ENCODE results near the gene IL12B.
A peak's percentile ranks its signal among the peaks of the same experiment; 100 is the strongest.
"Not testable (repeated sequence)": the region's sequence is repeated elsewhere in the genome, so short reads cannot be mapped to it uniquely, and the experiment has no call there.

Gene IL12B

DNA sequence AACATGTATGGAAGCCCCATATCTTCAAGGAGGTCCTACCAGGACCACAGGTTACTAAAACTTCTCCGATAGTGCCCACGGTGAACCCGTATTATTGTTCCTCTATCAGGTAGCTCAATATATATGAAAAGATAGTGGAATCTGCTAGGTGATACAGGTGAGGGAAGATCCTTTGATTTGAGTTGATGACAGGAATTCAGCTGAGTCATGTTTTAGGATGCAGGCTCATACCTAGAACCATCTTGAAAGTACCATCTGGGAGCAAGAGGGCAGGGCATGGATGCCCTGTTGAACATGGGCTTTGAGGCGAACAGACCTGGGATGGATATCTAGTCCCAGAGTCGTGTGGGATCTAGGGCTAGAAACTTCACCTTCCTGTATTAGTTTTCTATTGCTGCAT is 35.4 kb downstream of the IL12B start:
- DNase-seq (ENCODE audit: low spot score) = no peak

DNA sequence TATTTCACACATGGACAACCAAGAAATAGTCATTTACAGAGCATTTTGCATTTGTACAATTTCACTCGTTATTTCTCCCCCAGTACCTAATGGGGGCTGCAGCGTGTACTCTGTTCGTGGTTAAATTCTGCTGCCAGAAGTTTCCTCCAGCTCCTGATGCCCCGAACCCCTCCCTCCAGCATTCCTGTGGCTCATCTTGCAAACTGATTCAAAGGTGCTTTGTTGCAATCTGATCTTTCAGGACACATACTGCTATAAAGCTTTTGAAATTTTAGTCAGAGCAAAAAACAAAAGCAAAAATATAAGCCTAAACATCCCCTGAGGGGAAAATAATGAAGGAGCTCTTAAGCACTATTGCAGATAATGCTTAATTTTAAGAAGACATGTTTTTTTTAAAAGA is 39.5 kb downstream of the IL12B start:
- DNase-seq (ENCODE audit: low spot score) = no peak

DNA sequence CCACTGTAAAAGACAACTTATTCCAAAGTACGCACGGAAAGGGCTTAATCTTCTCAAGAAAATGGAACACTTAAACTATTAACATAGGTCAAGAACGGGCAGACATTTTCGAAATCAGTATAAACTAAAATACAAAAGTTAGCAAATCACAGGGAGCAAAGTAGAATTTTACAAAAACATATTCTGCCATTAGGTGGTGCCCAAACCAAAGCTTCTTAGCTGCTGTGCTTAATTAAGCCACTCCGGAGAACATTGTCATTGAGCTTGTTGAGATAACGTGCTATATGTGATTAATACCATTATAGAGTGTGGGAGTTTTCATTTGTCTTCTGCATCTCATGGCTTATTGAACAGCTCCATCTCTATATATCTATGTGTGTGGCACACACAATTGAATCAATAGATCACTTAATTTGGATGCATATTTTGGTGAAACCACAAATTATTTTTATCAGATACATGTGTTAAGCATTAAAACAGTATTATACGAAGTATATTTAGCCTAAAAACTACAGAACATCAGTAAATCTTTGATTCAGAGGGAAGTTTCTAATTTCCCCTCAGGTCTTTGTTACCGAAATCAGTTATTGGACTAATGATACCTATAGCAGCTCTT is 43.8 kb downstream of the IL12B start:
- peak; percentile 31 for DNase-seq (ENCODE audit: low spot score)

DNA sequence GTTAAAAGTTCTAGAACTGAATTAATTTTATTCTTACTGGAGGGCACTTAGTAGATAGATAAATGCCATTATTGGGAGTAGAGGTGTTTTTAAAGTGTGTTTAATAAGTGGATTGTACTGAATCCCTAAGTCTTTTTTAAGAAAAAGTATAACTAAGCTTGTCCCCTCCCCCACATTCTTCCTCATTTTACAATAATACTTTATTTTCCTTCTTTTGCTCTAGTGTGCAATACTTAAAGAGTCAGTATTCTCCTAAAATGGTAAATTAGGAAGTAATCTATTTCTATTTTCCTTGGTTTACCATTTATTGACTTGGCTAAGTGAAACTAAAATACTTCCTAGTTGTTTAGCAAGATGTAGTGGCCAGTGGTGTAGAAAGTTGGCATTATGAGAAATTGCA is 55.6 kb downstream of the IL12B start:
- no peak for DNase-seq (ENCODE audit: low spot score)

DNA sequence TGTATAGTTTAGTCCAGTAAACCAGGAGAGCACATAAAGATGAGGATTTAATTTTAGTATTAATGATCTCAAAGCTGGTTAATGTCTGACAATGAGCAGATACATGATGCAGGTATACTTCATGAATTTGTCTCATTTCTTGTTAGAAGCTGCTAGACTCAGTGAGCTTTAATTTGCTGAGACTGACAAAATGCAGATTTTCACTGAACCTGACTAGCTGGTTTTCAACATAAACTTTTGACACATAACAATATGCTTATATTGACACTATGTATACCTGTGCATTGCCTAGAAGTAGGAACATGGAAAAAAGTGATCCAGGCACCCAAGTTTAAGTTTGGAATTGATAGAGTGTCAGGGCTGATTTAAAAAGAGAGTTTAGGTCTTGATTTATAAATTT is 56.4 kb downstream of the IL12B start:
- no peak for DNase-seq (ENCODE audit: low spot score)

DNA sequence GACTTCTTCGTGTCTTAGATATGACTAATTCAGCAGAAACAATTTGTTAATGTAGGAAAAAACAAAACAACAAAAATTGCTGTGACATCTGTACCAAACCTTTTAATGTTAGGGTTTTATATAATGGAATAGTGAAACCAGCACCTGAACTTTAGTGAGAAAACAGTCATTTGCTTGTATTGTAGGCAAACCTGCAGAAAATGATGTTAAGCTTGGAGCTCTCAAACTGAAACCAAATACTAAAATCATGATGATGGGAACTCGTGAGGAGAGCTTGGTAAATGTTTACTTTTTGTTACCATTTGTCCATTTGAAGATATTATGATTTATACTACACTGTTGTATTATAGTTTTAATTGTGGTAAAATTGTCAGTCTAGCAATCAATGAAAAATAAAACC is 60.6 kb downstream of the IL12B start:
- no peak for DNase-seq (ENCODE audit: low spot score)

DNA sequence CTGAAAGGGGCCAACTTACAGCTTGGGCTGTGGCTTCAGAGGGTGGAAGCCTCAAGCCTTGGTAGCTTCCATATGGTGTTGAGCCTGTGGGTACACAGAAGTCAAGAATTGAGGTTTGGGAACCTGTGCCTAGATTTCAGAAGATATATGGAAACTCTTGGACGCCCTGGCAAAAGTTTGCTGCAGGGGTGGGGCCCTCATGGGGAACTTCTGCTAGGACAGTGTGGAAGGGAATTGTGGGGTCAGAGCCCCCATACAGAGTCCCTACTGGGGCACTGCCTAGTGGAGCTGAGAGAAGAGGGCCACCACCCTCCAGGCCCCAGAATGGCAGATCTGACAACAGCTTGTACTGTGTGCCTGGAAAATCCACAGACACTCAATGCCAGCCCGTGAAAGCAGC is 63.5 kb downstream of the IL12B start:
- not testable (repeated sequence) for DNase-seq (ENCODE audit: low spot score)
